ENCODE measurements around the gene CHID1. TPM values are rescaled to one million over a fixed set of nuclear protein-coding genes. Genes with fewer than 3 reads are reported as not detected.

Gene CHID1
- total and polyA plus RNA-seq, 2 of the 4 experiments (the other 2 are of a cell fraction): 34.2 to 121 TPM

DNA sequence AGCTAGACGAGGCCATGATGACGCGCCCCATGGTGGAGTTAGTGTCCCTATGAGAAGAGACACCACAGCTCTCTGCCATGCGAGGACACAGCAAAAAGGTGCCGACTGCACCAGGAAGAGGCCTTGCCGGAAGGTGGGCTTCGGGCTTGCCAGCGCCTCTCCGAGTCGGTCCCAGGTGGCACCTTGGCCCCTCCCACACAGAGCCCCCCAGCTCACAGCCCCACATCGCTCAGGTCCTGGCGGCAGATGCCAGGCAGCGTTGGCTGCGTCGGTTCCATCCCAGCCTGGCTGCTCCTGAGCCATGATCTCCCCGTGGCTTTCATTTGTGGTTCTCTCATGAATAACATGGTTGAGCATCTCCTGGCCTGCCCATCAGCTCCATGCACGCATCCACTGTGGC lies 24.0 kb downstream of the CHID1 start:
- Histone ChIP-seq H2AK5ac (ENCODE audit: low read depth, low read length) (no peak overlapping the region), H3K9me1 (ENCODE audit: insufficient read depth, low read length) (no peaks in the 10 kb centered on the region), H3K79me1 (ENCODE audit: low read depth in 1 of 2, low read length in 2 of 2) (no peaks in the 10 kb centered on the region), H3K4me2 (ENCODE audit: low read depth, low read length) (no peak overlapping the region), H2AK9ac (replicated peaks; ENCODE audit: low read depth, low read length, poor library complexity) (no peak overlapping the region), H3K4me3 (ENCODE audit: insufficient read depth, low read depth, low read length) (no peak overlapping the region), H3K4ac (ENCODE audit: low read depth, low read length) (no peak overlapping the region), H3K36me3 (ENCODE audit: control insufficient read depth, insufficient read depth, low read length) (peaks cover 27% of the 10 kb centered on the region), H2BK15ac (ENCODE audit: low read depth, low read length) (no peak overlapping the region), H2AFZ (replicated peaks; ENCODE audit: low read length, poor library complexity) (no peak overlapping the region), H3K14ac (replicated peaks; ENCODE audit: low read depth, low read length) (no peak overlapping the region), H4K20me1 (ENCODE audit: insufficient read depth, low read length) (no peaks in the 10 kb centered on the region; the same call in 1 of the 2 replicates), H2BK5ac (ENCODE audit: low read depth, low read length, poor library complexity, severe bottlenecking) (no peak overlapping the region), H2BK20ac (ENCODE audit: low read depth, low read length) (no peak overlapping the region), H4K5ac (ENCODE audit: low read depth, low read length) (no peak overlapping the region), H3K23ac (ENCODE audit: low read depth, low read length) (no peak overlapping the region), H2BK120ac (ENCODE audit: low read depth, low read length) (no peak overlapping the region), H4K91ac (ENCODE audit: insufficient read depth, low read depth, low read length) (no peak overlapping the region), H3K9ac (ENCODE audit: low read depth, low read length) (no peak overlapping the region), H3K27me3 (ENCODE audit: control insufficient read depth, insufficient read depth, low read length) (no peaks in the 10 kb centered on the region), H3K56ac (ENCODE audit: extremely low read depth, insufficient read depth, low read length) (no peak overlapping the region), H4K8ac (ENCODE audit: low read depth in 2 of 2, low read length in 2 of 2) (no peak overlapping the region), H3K4me1 (ENCODE audit: control insufficient read depth, insufficient read depth, low read length) (peaks cover 2% of the 10 kb centered on the region; the same call in 1 of the 2 replicates), H3K27ac (ENCODE audit: insufficient read depth, low read length) (no peak overlapping the region), H3K9me3 (ENCODE audit: control insufficient read depth, insufficient read depth, low read length) (no peaks in the 10 kb centered on the region), H3K18ac (ENCODE audit: low read depth, low read length) (no peak overlapping the region)
- no peak for TF ChIP-seq CEBPB (IDR thresholded peaks at IDR 0.05; ENCODE audit: low read depth, low read length)
- CTCF ChIA-PET: no interaction called here
- POLR2A ChIA-PET (ENCODE audit: unreplicated experiment): no interaction called here
- dilution Hi-C loops (cut with HindIII; ENCODE audit: low sequenced_read_pairs, unreplicated experiment): no loop called here
- in situ Hi-C loops (cut with MboI; ENCODE audit: low sequenced_read_pairs): no loop called here
- intact Hi-C loops (cut with micrococcal nuclease): no loop called here
- WGBS, 2 experiments (ENCODE audit: extremely low coverage in 2 of 2, insufficient read length in 1 of 2): 97% methylated on average over 6 of the region's 17 CpGs; no CpG with 5 or more reads in 1 of the 2 experiments
- DNase-seq: no peak
- ATAC-seq (ENCODE audit: low read depth): no peak
- BruUV-seq (replicated peaks): no TSS peak
